ENCODE results near the gene CACNG3. TPM values are rescaled to one million over a fixed set of nuclear protein-coding genes. Genes with fewer than 3 reads are reported as not detected.

Gene CACNG3
- total and polyA plus RNA-seq, 2 of the 13 experiments (the other 11 are each of a cell fraction or from before 2014, with no cell fraction given), result not detected

DNA sequence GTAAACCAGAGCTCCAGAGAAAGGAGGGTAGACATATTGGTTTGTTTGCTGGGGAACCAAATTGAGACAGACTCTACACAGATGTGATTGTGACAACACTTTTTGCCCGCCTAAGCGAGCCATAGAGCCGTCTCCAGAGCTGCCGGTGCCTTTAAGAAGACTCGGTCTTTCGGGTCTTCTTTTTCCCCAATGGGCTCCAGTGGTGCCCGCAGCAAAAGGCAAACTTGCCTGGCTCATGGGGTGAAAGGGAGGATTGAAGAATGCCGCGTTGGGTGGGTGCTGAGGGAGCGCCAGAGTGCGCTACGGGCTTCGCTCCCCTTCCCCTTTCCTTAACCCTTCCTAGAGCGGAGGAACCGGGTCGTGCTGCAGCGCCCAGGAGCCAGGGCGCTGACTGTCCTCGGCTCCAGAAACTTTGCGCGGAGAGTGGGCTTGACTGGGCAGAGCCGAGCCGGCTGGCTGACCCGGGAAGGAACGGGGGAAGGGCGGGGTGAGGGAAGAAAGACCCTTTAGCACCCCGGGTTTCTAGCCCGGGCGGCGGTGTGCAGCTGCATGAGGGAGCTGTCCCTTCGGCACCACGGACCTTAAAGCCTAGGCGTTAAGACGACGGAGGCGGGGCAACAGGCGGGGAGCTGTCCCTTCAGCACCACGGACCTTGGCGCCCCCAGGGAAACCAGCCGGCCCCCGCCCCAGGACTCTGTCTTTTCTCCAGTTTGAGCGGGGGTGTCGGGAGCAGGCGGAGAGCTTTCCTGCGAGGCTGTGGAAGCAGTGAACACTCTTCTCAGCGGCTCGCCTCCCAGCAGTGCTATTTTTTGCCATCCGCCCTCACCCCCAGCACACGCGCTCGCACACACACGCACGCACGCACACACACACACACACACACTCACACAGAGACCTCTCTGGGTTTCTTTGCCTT, at the start of gene CACNG3 (continued):
- no peak for TF ChIP-seq NFIB (CRISPR knock-in tag; IDR thresholded peaks at IDR 0.05; ENCODE audit: borderline replicate concordance)
- TF ChIP-seq, protein P1, sequence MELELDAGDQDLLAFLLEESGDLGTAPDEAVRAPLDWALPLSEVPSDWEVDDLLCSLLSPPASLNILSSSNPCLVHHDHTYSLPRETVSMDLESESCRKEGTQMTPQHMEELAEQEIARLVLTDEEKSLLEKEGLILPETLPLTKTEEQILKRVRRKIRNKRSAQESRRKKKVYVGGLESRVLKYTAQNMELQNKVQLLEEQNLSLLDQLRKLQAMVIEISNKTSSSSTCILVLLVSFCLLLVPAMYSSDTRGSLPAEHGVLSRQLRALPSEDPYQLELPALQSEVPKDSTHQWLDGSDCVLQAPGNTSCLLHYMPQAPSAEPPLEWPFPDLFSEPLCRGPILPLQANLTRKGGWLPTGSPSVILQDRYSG (CRISPR knock-in tag; IDR thresholded peaks at IDR 0.05), result no peak
- TF ChIP-seq, protein P2, sequence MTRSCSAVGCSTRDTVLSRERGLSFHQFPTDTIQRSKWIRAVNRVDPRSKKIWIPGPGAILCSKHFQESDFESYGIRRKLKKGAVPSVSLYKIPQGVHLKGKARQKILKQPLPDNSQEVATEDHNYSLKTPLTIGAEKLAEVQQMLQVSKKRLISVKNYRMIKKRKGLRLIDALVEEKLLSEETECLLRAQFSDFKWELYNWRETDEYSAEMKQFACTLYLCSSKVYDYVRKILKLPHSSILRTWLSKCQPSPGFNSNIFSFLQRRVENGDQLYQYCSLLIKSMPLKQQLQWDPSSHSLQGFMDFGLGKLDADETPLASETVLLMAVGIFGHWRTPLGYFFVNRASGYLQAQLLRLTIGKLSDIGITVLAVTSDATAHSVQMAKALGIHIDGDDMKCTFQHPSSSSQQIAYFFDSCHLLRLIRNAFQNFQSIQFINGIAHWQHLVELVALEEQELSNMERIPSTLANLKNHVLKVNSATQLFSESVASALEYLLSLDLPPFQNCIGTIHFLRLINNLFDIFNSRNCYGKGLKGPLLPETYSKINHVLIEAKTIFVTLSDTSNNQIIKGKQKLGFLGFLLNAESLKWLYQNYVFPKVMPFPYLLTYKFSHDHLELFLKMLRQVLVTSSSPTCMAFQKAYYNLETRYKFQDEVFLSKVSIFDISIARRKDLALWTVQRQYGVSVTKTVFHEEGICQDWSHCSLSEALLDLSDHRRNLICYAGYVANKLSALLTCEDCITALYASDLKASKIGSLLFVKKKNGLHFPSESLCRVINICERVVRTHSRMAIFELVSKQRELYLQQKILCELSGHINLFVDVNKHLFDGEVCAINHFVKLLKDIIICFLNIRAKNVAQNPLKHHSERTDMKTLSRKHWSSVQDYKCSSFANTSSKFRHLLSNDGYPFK (CRISPR knock-in tag; IDR thresholded peaks at IDR 0.05; ENCODE audit: borderline replicate concordance), result no peak
- no peak for TF ChIP-seq ZNF326 (CRISPR knock-in tag; IDR thresholded peaks at IDR 0.05; ENCODE audit: borderline replicate concordance)
- TF ChIP-seq SIN3B (IDR thresholded peaks at IDR 0.05; ENCODE audit: low read length), result no peak
- TF ChIP-seq ZNF3 (CRISPR knock-in tag; IDR thresholded peaks at IDR 0.05), result no peak
- TF ChIP-seq, protein P3, sequence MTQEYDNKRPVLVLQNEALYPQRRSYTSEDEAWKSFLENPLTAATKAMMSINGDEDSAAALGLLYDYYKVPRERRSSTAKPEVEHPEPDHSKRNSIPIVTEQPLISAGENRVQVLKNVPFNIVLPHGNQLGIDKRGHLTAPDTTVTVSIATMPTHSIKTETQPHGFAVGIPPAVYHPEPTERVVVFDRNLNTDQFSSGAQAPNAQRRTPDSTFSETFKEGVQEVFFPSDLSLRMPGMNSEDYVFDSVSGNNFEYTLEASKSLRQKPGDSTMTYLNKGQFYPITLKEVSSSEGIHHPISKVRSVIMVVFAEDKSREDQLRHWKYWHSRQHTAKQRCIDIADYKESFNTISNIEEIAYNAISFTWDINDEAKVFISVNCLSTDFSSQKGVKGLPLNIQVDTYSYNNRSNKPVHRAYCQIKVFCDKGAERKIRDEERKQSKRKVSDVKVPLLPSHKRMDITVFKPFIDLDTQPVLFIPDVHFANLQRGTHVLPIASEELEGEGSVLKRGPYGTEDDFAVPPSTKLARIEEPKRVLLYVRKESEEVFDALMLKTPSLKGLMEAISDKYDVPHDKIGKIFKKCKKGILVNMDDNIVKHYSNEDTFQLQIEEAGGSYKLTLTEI (CRISPR knock-in tag; conservative IDR thresholded peaks at IDR 0.05), result no peak
- TF ChIP-seq, protein P4, sequence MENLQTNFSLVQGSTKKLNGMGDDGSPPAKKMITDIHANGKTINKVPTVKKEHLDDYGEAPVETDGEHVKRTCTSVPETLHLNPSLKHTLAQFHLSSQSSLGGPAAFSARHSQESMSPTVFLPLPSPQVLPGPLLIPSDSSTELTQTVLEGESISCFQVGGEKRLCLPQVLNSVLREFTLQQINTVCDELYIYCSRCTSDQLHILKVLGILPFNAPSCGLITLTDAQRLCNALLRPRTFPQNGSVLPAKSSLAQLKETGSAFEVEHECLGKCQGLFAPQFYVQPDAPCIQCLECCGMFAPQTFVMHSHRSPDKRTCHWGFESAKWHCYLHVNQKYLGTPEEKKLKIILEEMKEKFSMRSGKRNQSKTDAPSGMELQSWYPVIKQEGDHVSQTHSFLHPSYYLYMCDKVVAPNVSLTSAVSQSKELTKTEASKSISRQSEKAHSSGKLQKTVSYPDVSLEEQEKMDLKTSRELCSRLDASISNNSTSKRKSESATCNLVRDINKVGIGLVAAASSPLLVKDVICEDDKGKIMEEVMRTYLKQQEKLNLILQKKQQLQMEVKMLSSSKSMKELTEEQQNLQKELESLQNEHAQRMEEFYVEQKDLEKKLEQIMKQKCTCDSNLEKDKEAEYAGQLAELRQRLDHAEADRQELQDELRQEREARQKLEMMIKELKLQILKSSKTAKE (CRISPR knock-in tag; IDR thresholded peaks at IDR 0.05; ENCODE audit: borderline replicate concordance), result no peak
- 0 out of 2 replicates have a peak, but pooled peaks have one; percentile 54 for TF ChIP-seq ZNF557 (CRISPR knock-in tag; IDR thresholded peaks at IDR 0.05)
- TF ChIP-seq SOX6 (IDR thresholded peaks at IDR 0.05), result no peak
- no peak for TF ChIP-seq SOX6 (CRISPR knock-in tag; IDR thresholded peaks at IDR 0.05)
- TF ChIP-seq, protein P5, sequence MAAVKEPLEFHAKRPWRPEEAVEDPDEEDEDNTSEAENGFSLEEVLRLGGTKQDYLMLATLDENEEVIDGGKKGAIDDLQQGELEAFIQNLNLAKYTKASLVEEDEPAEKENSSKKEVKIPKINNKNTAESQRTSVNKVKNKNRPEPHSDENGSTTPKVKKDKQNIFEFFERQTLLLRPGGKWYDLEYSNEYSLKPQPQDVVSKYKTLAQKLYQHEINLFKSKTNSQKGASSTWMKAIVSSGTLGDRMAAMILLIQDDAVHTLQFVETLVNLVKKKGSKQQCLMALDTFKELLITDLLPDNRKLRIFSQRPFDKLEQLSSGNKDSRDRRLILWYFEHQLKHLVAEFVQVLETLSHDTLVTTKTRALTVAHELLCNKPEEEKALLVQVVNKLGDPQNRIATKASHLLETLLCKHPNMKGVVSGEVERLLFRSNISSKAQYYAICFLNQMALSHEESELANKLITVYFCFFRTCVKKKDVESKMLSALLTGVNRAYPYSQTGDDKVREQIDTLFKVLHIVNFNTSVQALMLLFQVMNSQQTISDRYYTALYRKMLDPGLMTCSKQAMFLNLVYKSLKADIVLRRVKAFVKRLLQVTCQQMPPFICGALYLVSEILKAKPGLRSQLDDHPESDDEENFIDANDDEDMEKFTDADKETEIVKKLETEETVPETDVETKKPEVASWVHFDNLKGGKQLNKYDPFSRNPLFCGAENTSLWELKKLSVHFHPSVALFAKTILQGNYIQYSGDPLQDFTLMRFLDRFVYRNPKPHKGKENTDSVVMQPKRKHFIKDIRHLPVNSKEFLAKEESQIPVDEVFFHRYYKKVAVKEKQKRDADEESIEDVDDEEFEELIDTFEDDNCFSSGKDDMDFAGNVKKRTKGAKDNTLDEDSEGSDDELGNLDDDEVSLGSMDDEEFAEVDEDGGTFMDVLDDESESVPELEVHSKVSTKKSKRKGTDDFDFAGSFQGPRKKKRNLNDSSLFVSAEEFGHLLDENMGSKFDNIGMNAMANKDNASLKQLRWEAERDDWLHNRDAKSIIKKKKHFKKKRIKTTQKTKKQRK (IDR thresholded peaks at IDR 0.05; ENCODE audit: low read length), result no peak
- TF ChIP-seq ZNF17 (CRISPR knock-in tag; IDR thresholded peaks at IDR 0.05), result no peak
- TF ChIP-seq RAD21 (CRISPR knock-in tag; IDR thresholded peaks at IDR 0.05), result no peak
- TF ChIP-seq ZBTB8A (CRISPR knock-in tag; IDR thresholded peaks at IDR 0.05; ENCODE audit: borderline replicate concordance, low read depth), result no peak
- TF ChIP-seq, protein P6, sequence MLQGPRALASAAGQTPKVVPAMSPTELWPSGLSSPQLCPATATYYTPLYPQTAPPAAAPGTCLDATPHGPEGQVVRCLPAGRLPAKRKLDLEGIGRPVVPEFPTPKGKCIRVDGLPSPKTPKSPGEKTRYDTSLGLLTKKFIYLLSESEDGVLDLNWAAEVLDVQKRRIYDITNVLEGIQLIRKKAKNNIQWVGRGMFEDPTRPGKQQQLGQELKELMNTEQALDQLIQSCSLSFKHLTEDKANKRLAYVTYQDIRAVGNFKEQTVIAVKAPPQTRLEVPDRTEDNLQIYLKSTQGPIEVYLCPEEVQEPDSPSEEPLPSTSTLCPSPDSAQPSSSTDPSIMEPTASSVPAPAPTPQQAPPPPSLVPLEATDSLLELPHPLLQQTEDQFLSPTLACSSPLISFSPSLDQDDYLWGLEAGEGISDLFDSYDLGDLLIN (CRISPR knock-in tag; IDR thresholded peaks at IDR 0.05; ENCODE audit: borderline replicate concordance), result no peak
